Measurements from ENCODE around the gene LMCD1.

Gene LMCD1

DNA sequence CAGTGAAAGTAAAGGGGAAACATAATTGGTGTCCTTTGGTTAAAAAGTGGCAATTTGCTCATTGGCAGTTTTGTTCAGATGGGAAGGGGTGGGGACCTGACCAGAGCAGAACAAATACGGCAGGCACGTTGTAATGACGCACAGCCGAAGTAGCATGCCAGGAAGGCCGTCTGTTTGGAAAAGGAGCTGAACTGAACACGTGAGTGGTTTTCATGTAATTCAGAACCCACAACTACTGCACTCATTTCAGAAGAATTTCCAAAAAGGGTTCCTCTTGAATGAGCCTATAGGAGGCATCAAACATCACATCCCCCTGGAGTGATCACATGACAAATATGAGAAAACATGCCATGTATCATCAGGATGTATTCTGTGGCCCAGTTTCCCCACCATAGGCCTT lies 42.9 kb upstream of the LMCD1 start:
- TF ChIP-seq, protein P1, sequence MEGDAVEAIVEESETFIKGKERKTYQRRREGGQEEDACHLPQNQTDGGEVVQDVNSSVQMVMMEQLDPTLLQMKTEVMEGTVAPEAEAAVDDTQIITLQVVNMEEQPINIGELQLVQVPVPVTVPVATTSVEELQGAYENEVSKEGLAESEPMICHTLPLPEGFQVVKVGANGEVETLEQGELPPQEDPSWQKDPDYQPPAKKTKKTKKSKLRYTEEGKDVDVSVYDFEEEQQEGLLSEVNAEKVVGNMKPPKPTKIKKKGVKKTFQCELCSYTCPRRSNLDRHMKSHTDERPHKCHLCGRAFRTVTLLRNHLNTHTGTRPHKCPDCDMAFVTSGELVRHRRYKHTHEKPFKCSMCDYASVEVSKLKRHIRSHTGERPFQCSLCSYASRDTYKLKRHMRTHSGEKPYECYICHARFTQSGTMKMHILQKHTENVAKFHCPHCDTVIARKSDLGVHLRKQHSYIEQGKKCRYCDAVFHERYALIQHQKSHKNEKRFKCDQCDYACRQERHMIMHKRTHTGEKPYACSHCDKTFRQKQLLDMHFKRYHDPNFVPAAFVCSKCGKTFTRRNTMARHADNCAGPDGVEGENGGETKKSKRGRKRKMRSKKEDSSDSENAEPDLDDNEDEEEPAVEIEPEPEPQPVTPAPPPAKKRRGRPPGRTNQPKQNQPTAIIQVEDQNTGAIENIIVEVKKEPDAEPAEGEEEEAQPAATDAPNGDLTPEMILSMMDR (IDR thresholded peaks at IDR 0.05; ENCODE audit: low read depth, low read length), result no peak
- DNase-seq (ENCODE audit: extremely low read depth, low read depth), result peak; percentile 89

DNA sequence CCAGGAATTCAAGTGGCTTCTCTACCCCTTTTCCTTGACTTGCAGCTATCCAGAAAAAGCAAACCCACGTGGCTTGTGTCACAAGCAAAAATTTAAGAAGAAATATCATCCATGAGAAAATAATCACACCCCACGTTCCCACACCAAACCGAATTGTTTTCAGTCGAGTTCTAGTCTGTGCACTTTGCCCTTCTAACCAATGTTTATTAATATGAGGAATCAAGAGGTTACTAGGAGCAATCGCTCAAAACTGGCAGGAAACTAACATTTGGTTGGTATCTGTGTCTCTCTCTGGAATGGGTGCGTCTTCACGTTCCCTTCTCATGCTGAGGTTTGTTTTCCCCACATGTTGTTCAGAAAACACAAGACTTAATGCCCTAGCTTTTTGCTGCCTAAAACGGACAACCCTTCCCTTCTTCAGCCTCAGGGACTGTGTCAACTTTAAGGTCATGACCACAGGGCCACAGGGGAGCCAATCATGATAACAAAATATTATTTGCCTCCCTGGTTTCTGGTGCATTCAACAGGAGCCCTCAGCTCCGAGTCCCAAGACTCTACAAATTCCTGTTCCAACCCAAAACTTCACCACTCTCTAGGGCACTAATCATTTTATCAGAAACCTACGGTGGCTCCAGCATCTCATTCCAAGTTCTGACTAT lies 41.4 kb upstream of the LMCD1 start:
- TF ChIP-seq, protein P1 (IDR thresholded peaks at IDR 0.05; ENCODE audit: low read depth, low read length), result no peak
- no peak for DNase-seq (ENCODE audit: extremely low read depth, low read depth)

DNA sequence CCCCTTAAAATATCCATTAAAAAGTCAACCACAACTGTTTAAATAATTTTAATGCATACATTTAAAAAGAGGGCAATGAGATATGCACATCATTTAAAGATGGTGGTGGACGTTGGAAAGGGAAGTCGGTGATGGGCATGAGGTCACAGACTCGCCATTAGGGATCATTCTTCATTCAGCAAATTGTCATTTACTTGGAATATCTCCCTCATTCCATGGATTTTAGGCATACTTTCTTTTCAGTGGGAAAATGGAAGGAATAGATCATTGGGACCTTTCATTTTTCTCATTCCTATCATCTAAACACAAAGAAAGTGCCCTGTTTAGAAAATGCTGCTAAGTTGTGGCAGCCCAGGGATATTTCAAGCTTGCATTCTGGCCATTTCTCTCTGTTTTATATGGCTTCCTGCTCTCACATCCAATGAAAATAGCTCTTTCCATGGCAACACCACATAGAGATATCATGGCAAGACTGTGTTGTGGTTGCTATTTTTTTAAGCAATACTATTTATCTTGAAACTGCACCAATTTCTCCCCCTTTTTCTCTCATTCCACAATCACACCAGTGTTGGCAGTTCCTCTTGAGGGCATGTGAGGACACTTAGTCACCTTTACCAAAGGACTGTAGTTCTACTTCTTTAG lies 40.7 kb upstream of the LMCD1 start:
- no peak for DNase-seq (ENCODE audit: extremely low read depth, low read depth)
- TF ChIP-seq, protein P1 (IDR thresholded peaks at IDR 0.05; ENCODE audit: low read depth, low read length), result no peak

DNA sequence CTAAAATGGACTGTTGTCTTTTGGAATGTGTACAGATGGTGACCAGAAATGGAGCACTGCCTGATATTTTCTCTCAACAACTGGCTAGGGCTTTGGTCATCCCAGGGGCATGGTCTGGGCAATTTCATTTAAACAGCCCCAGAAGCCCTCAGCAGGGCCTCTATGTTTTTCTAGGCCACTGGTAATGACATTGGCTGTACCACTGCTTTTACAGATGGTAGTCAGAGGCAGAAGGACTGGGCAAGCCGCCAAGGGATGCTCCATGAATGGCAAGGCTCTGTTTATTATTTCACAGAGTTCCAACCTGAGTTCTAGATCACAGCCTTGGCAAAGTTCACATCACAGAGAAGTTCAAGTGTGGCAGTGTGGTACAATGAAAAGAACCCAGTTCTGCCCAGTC lies 37.0 kb upstream of the LMCD1 start:
- no peak for DNase-seq (ENCODE audit: extremely low read depth, low read depth)
- TF ChIP-seq, protein P1 (IDR thresholded peaks at IDR 0.05; ENCODE audit: low read depth, low read length), result no peak

DNA sequence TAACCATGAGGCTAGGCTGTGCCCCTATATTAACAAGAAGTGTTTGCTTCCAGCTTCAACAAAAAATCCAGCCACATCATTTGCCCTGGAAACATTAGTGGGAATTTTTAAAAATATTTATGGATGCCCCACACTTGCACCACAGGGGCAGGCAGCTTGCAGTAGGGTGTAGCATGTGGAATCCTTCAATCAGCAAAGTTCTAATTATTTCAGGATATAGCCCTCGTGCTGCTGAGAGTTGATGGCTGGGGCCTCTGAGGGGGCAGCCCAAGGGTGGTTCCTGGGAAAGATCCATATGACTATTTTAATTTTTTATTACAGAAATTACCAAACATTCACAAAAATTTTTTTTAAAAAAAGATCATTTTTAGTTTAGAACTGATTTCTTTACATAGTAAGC lies 35.1 kb upstream of the LMCD1 start:
- TF ChIP-seq, protein P1 (IDR thresholded peaks at IDR 0.05; ENCODE audit: low read depth, low read length), result no peak
- no peak for DNase-seq (ENCODE audit: extremely low read depth, low read depth)

DNA sequence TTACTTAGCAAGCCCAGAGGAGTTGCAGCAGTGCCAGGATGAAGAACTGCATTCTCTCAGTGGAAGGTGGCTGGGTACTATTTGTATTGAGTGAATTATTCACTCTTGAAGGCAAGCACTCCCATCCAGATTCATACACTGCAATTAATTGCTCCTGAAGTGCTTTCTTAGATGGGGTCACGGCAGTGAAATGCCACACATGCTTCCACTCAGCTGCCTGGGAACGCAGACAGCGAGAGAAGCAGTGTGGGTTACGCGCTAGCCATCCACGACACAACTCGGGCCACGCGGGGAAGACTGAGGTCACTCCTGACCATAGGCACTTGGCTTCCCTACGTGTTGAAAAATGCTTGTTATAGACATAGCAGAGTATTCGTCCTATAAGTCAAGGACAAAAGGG lies 30.8 kb upstream of the LMCD1 start:
- TF ChIP-seq, protein P1 (IDR thresholded peaks at IDR 0.05; ENCODE audit: low read depth, low read length), result no peak
- no peak for DNase-seq (ENCODE audit: extremely low read depth, low read depth)

DNA sequence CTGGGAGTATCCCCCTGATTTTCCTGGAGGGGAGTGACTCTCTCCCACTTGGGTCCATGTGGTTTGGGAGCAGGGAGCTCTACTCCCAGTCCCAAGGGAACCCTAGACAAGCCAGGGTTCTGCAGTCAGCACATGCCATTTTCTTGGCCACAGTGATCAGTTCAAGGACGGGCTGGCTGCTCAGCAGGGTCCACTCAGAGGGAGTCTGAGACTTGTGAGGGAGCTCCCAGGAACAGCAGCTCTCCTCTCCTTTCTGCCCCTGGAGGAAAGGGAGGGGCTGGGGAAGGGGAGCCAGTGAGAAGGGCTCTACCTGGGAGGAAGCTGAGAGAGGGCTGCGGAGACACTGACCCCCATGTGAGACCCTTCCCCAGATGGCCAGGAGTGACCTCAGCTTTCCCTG lies 29.1 kb upstream of the LMCD1 start:
- DNase-seq (ENCODE audit: extremely low read depth, low read depth), result no peak
- TF ChIP-seq, protein P1 (IDR thresholded peaks at IDR 0.05; ENCODE audit: low read depth, low read length), result no peak

All from AG09319 (cell line).